Duodenal mucosa (tissue), 2 donors: Measurements from ENCODE around the gene ATP8B1.

ENCODE experiments used
- H3K27ac ChIP-seq: one replicate; pipeline ENCODE4 v1.7.0; 2013; ENCODE audit warnings: low read depth, low read length
- H3K27me3 ChIP-seq, 2 donors: one replicate each; pipeline ENCODE4 v1.7.0; 2013; ENCODE audit warnings: low read length in 2 of 2, control low read depth in 1 of 2; ENCODE audit not compliant: insufficient read depth in 2 of 2, control insufficient read depth in 1 of 2
- H3K36me3 ChIP-seq, 2 donors: one replicate each; pipeline ENCODE4 v1.7.0; 2013; ENCODE audit warnings: low read length in 2 of 2, control low read depth in 1 of 2; ENCODE audit not compliant: insufficient read depth in 2 of 2, control insufficient read depth in 1 of 2
- H3K4me1 ChIP-seq, 2 donors: one replicate each; pipeline ENCODE4 v1.7.0; 2013; ENCODE audit warnings: low read length in 2 of 2, control low read depth in 1 of 2; ENCODE audit not compliant: insufficient read depth in 2 of 2, control insufficient read depth in 1 of 2
- H3K4me3 ChIP-seq, 2 donors: one replicate each; pipeline ENCODE4 v1.7.0; 2013; ENCODE audit warnings: low read length in 2 of 2, low read depth in 1 of 2
- H3K9ac ChIP-seq, 2 donors: one replicate each; pipeline ENCODE4 v1.7.0; 2013; ENCODE audit warnings: low read length in 2 of 2, low read depth in 1 of 2
- H3K9me3 ChIP-seq, 2 donors: one replicate each; pipeline ENCODE4 v1.7.0; 2013; ENCODE audit warnings: low read length in 2 of 2, control low read depth in 1 of 2; ENCODE audit not compliant: control insufficient read depth in 1 of 2

ATP8B1 gene

GRCh38 chr18:57771626-57772025, 31.5 kb downstream of the ATP8B1 start:
- H3K9me3 ChIP-seq = no peaks in the 10 kb centered on the region
- H3K9ac ChIP-seq = peak overlapping the region; percentile 42 to 48
- H3K36me3 ChIP-seq = peaks cover 0 to 6% of the 10 kb centered on the region in 2 donors
- H3K27ac ChIP-seq = peak overlapping the region; percentile 59
- H3K4me3 ChIP-seq = no peak overlapping the region
- peaks cover 52 to 65% of the 10 kb centered on the region in 2 donors for H3K4me1 ChIP-seq
- H3K27me3 ChIP-seq = no peaks in the 10 kb centered on the region

GRCh38 chr18:57771193-57771592, 31.9 kb downstream of the ATP8B1 start:
- H3K27me3 ChIP-seq = no peaks in the 10 kb centered on the region
- H3K9ac ChIP-seq = peak overlapping the region; percentile 42 to 48
- peak overlapping the region; percentile 59 for H3K27ac ChIP-seq
- H3K36me3 ChIP-seq = peaks cover 0 to 6% of the 10 kb centered on the region in 2 donors
- H3K4me3 ChIP-seq = no peak overlapping the region
- no peaks in the 10 kb centered on the region for H3K9me3 ChIP-seq
- peaks cover 52 to 60% of the 10 kb centered on the region in 2 donors for H3K4me1 ChIP-seq

- Histone ChIP-seq H3K4me3 (no peak overlapping the region), H3K27ac (no peak overlapping the region), H3K9ac (no peak overlapping the region), H3K27me3 (no peaks in the 10 kb centered on the region), H3K9me3 (no peaks in the 10 kb centered on the region), H3K36me3 (peaks cover 0 to 6% of the 10 kb centered on the region in 2 donors), H3K4me1 (peaks cover 46 to 49% of the 10 kb centered on the region in 2 donors)
Observed at GRCh38 chr18:57768537-57769326, 34.4 kb downstream of the ATP8B1 start.

- no peaks in the 10 kb centered on the region for H3K27me3 ChIP-seq
- H3K9me3 ChIP-seq = no peaks in the 10 kb centered on the region
- peaks cover 0 to 6% of the 10 kb centered on the region in 2 donors for H3K36me3 ChIP-seq
- H3K27ac ChIP-seq = no peak overlapping the region
- no peak overlapping the region for H3K9ac ChIP-seq
- no peak overlapping the region for H3K4me3 ChIP-seq
- H3K4me1 ChIP-seq = peaks cover 34 to 36% of the 10 kb centered on the region in 2 donors
Observed at GRCh38 chr18:57767259-57768050, 35.7 kb downstream of the ATP8B1 start.

- H3K27ac ChIP-seq = no peak overlapping the region
- no peaks in the 10 kb centered on the region for H3K9me3 ChIP-seq
- no peak overlapping the region for H3K9ac ChIP-seq
- no peaks in the 10 kb centered on the region for H3K27me3 ChIP-seq
- H3K4me3 ChIP-seq = no peak overlapping the region
- peaks cover 4 to 6% of the 10 kb centered on the region in 2 donors for H3K36me3 ChIP-seq
- H3K4me1 ChIP-seq = peaks cover 12 to 14% of the 10 kb centered on the region in 2 donors
Observed at GRCh38 chr18:57764995-57765394, 38.1 kb downstream of the ATP8B1 start.

- Histone ChIP-seq H3K27ac (no peak overlapping the region), H3K36me3 (peaks cover 6% of the 10 kb centered on the region in 2 donors), H3K9me3 (no peaks in the 10 kb centered on the region), H3K4me3 (no peak overlapping the region), H3K9ac (no peak overlapping the region), H3K4me1 (peaks cover 7% of the 10 kb centered on the region in 2 donors), H3K27me3 (no peaks in the 10 kb centered on the region)
Observed at GRCh38 chr18:57764087-57764486, 39.0 kb downstream of the ATP8B1 start.

- Histone ChIP-seq H3K27ac (no peak overlapping the region), H3K4me1 (no peaks in the 10 kb centered on the region), H3K36me3 (peaks cover 6 to 7% of the 10 kb centered on the region in 2 donors), H3K9ac (no peak overlapping the region), H3K27me3 (no peaks in the 10 kb centered on the region), H3K9me3 (no peaks in the 10 kb centered on the region), H3K4me3 (no peak overlapping the region)
Observed at GRCh38 chr18:57762686-57763085, 40.4 kb downstream of the ATP8B1 start.

GRCh38 chr18:57759650-57760049, 43.5 kb downstream of the ATP8B1 start:
- Histone ChIP-seq H3K27ac (no peak overlapping the region), H3K36me3 (peaks cover 7 to 10% of the 10 kb centered on the region in 2 donors), H3K27me3 (no peaks in the 10 kb centered on the region), H3K4me1 (no peaks in the 10 kb centered on the region), H3K4me3 (no peak overlapping the region), H3K9me3 (no peaks in the 10 kb centered on the region), H3K9ac (no peak overlapping the region)

- H3K4me3 ChIP-seq = no peak overlapping the region
- no peaks in the 10 kb centered on the region for H3K9me3 ChIP-seq
- H3K27me3 ChIP-seq = no peaks in the 10 kb centered on the region
- no peak overlapping the region for H3K9ac ChIP-seq
- H3K27ac ChIP-seq = no peak overlapping the region
- peaks cover 4 to 10% of the 10 kb centered on the region in 2 donors for H3K36me3 ChIP-seq
- peaks cover 7 to 20% of the 10 kb centered on the region in 2 donors for H3K4me1 ChIP-seq
Observed at GRCh38 chr18:57755473-57756067, 47.5 kb downstream of the ATP8B1 start.
